Tibial nerve (tissue), 4 donors: Measurements from ENCODE around the gene ARHGAP23.

Experiments used
- CTCF ChIP-seq, 5 experiments: fragments of 200-600 bp in 3 of 5; fragments of 450-650 bp in 2 of 5; sonication (generic) in 3 of 5; IDR thresholded peaks; one replicate each; pipeline ENCODE4 v1.5.1; 2016 to 2019; ENCODE audit warnings: antibody characterized with exemption in 5 of 5, mild to moderate bottlenecking in 3 of 5, moderate library complexity in 2 of 5
- EP300 ChIP-seq, 2 donors: sonication (generic); formaldehyde crosslinking; IDR thresholded peaks; one replicate each; pipeline ENCODE4 v1.6.1; 2017; ENCODE audit warnings: antibody characterized with exemption in 2 of 2, mild to moderate bottlenecking in 1 of 2

- TF ChIP-seq EP300 (IDR thresholded peaks at IDR 0.05) (no peak), CTCF (IDR thresholded peaks at IDR 0.05) (no peak)
Measured at GRCh38 chr17:38498353-38498752, 70.1 kb downstream of the ARHGAP23 start.
